Esophagus squamous epithelium (tissue), 5 donors: ENCODE data around the gene SLC19A1. TPM values are rescaled to one million over a fixed set of nuclear protein-coding genes. Genes with fewer than 3 reads are reported as not detected.

Experiments
- DNase-seq: peaks from one replicate; lab custom pipeline; 2025; lab: John Stamatoyannopoulos, UW
- H3K27ac ChIP-seq, 4 donors: fragments of 200-600 bp; sonication (generic); one replicate each; pipeline ENCODE4 v1.5.1; 2016 to 2019; ENCODE audit warnings: mild to moderate bottlenecking in 1 of 4
- H3K27me3 ChIP-seq, 4 donors: fragments of 200-600 bp; sonication (generic); 1 replicate in 3 of 4; 2 replicates in 1 of 4; pipeline versions ENCODE4 v1.5.1 to v1.6.0; 2017 to 2021; ENCODE audit warnings: antibody characterized with exemption in 1 of 4
- H3K36me3 ChIP-seq, 3 donors: fragments of 200-600 bp; sonication (generic); one replicate each; pipeline ENCODE4 v1.5.1; 2016 to 2019
- H3K4me1 ChIP-seq, 3 donors: fragments of 200-600 bp; sonication (generic); one replicate each; pipeline ENCODE4 v1.5.1; 2017 to 2019
- H3K4me3 ChIP-seq, 4 donors: fragments of 200-600 bp; sonication (generic); 1 replicate in 3 of 4; 2 replicates in 1 of 4; pipeline ENCODE4 v1.5.1; 2016 to 2019; ENCODE audit warnings: mild to moderate bottlenecking in 2 of 4, moderate library complexity in 1 of 4
- H3K9me3 ChIP-seq, 3 donors: fragments of 200-600 bp; sonication (generic); one replicate each; pipeline ENCODE4 v1.5.1; 2016 to 2019
- CTCF ChIP-seq, 6 experiments: fragments of 450-650 bp in 4 of 6; fragments of 200-600 bp in 2 of 6; sonication (generic) in 2 of 6; IDR thresholded peaks; one replicate each; pipeline ENCODE4 v1.5.1; 2016 to 2019; ENCODE audit warnings: antibody characterized with exemption in 6 of 6, mild to moderate bottlenecking in 4 of 6, moderate library complexity in 4 of 6
- POLR2A ChIP-seq, 4 donors: fragments of 450-650 bp; IDR thresholded peaks; one replicate each; pipeline ENCODE4 v1.6.1; 2017; ENCODE audit warnings: antibody characterized with exemption in 4 of 4, mild to moderate bottlenecking in 4 of 4, moderate library complexity in 3 of 4
- WGBS, 2 donors: methylation state at CpG; one replicate each; pipeline ENCODE4 v1.1.5; 2018; 5-methylcytosine and 5-hydroxymethylcytosine counted together
- intact Hi-C: fragments of 100-400 bp; cut with DNase I; formaldehyde crosslinking; loops from one replicate; pipeline ENCODE4 v1.15.0; 2022
- total RNA-seq, 4 donors: library from RNA; depleted of rRNA; stranded (reverse); fragments of >200 nt; gene quantifications; one replicate each; pipeline ENCODE4 v1.1.0, GENCODE V29; 2016
- donor health status: DM: yes; HTN: yes; CAD: no.

Gene SLC19A1
- total RNA-seq, 4 donors from 2014 or later = 1.6 to 4.6 (median 2.9) TPM

GRCh38 chr21:45523411-45524101, 18.7 kb downstream of the SLC19A1 start:
- Histone ChIP-seq H3K27me3 (no peaks in the 10 kb centered on the region), H3K27ac (no peak overlapping the region), H3K9me3 (peaks cover 0 to 23% (median 22%) of the 10 kb centered on the region in 3 donors), H3K4me1 (no peaks in the 10 kb centered on the region), H3K4me3 (no peak overlapping the region), H3K36me3 (peaks cover 0 to 4% (median 0%) of the 10 kb centered on the region in 3 donors)
- no peak for TF ChIP-seq CTCF (IDR thresholded peaks at IDR 0.05)
- no peak for TF ChIP-seq POLR2A (IDR thresholded peaks at IDR 0.05)
- intact Hi-C loops = no loop called here
- WGBS, 2 donors = 68 to 100% methylated on average over 3 of the region's 16 CpGs
- DNase-seq = no peak

GRCh38 chr21:45522986-45523385, 19.3 kb downstream of the SLC19A1 start:
- DNase-seq = no peak
- WGBS, 2 donors = 92 to 96% methylated on average over 4 to 6 of the region's 6 CpGs

GRCh38 chr21:45522381-45522780, 19.9 kb downstream of the SLC19A1 start:
- Histone ChIP-seq H3K36me3 (peaks cover 0 to 4% (median 0%) of the 10 kb centered on the region in 3 donors), H3K4me3 (no peak overlapping the region), H3K27ac (no peak overlapping the region), H3K9me3 (peaks cover 0 to 27% (median 24%) of the 10 kb centered on the region in 3 donors), H3K27me3 (no peaks in the 10 kb centered on the region), H3K4me1 (no peaks in the 10 kb centered on the region)
- DNase-seq = no peak
- WGBS, 2 donors = 91 to 92% methylated on average over 6 of the region's 6 CpGs
- intact Hi-C loops = no loop called here
- TF ChIP-seq POLR2A (IDR thresholded peaks at IDR 0.05) = no peak
- no peak for TF ChIP-seq CTCF (IDR thresholded peaks at IDR 0.05)

More at GRCh38 chr21:45522986-45523385, 19.3 kb downstream of the SLC19A1 start:
- TF ChIP-seq CTCF (IDR thresholded peaks at IDR 0.05) = no peak
- TF ChIP-seq POLR2A (IDR thresholded peaks at IDR 0.05) = no peak
- Histone ChIP-seq H3K4me1 (no peaks in the 10 kb centered on the region), H3K9me3 (peaks cover 0 to 27% (median 24%) of the 10 kb centered on the region in 3 donors), H3K27me3 (no peaks in the 10 kb centered on the region), H3K27ac (no peak overlapping the region), H3K4me3 (no peak overlapping the region), H3K36me3 (peaks cover 0 to 4% (median 0%) of the 10 kb centered on the region in 3 donors)
- intact Hi-C loops = no loop called here

- TF ChIP-seq CTCF (IDR thresholded peaks at IDR 0.05) (no peak), POLR2A (IDR thresholded peaks at IDR 0.05) (no peak)
- Histone ChIP-seq H3K9me3 (peaks cover 0 to 27% (median 24%) of the 10 kb centered on the region in 3 donors), H3K27me3 (no peaks in the 10 kb centered on the region), H3K27ac (no peak overlapping the region), H3K4me3 (no peak overlapping the region), H3K4me1 (no peaks in the 10 kb centered on the region), H3K36me3 (peaks cover 0 to 4% (median 0%) of the 10 kb centered on the region in 3 donors)
- no peak for DNase-seq
- intact Hi-C loops = no loop called here
- WGBS, 2 donors = 92 to 93% methylated on average over 2 of the region's 2 CpGs
These were observed 21.0 kb downstream of the SLC19A1 start for GRCh38 chr21:45521241-45521640.

GRCh38 chr21:45519182-45519581, 23.1 kb downstream of the SLC19A1 start:
- Histone ChIP-seq H3K27me3 (no peaks in the 10 kb centered on the region), H3K4me3 (no peak overlapping the region), H3K4me1 (no peaks in the 10 kb centered on the region), H3K36me3 (peaks cover 0 to 16% (median 0%) of the 10 kb centered on the region in 3 donors), H3K27ac (no peak overlapping the region), H3K9me3 (peaks cover 0 to 27% (median 24%) of the 10 kb centered on the region in 3 donors)
- WGBS, 2 donors = 88 to 91% methylated on average over 4 of the region's 4 CpGs
- no peak for DNase-seq
- intact Hi-C loops = no loop called here
- no peak for TF ChIP-seq POLR2A (IDR thresholded peaks at IDR 0.05)
- TF ChIP-seq CTCF (IDR thresholded peaks at IDR 0.05) = no peak
